ENCODE results near the gene CYLD.

DNA sequence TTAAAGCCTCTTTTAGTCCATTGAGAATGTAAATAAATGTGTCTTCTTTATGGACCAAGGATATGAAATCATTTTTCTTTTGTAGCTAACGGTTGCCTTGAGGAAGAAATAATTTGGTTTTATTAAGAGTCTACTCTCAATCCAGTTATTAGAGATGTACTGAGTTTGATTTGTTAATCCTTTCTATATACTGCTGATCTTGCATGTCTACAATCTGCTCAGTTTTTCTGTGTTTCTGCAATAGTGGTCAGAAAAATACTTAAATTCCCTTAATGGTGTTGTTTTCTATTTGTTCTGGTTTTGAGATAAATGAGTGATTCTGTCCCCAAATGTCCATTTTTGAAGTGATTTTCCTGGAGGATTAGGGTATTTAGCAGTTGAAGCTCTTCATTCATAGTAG lies 54.9 kb downstream of the CYLD start:
- no peak for TF ChIP-seq POLR2A (IDR thresholded peaks at IDR 0.05; ENCODE audit: low read depth, low read length)
- no peak for TF ChIP-seq POLR2AphosphoS5 (IDR thresholded peaks at IDR 0.05; ENCODE audit: low read depth, low read length)
